MM.1S (cell line): Measurements from ENCODE around the gene CHCHD3.

Source experiments
- DNase-seq: peaks from one replicate; pipeline ENCODE4 v3.0.0-alpha.2; 2015
- H2AFZ ChIP-seq: fragments of 300-600 bp; sonication (generic); 2 replicates; pipeline ENCODE4 v1.6.0; 2016; ENCODE audit warnings: antibody characterized with exemption, low read length
- H3F3A ChIP-seq: fragments of 300-600 bp; sonication (generic); 2 replicates; pipeline ENCODE4 v1.6.1; 2016; ENCODE audit warnings: mild to moderate bottlenecking, antibody characterized with exemption, low read length, moderate library complexity, mixed read lengths; ENCODE audit not compliant: insufficient read depth
- H3K27ac ChIP-seq: fragments of 300-600 bp; sonication (generic); 2 replicates; pipeline ENCODE4 v1.5.1; 2016; ENCODE audit warnings: mild to moderate bottlenecking, low read length
- H3K27me3 ChIP-seq: fragments of 300-600 bp; sonication (generic); replicated peaks from 2 replicates; pipeline ENCODE4 v1.6.0; 2016; ENCODE audit warnings: low read length; ENCODE audit not compliant: insufficient read depth
- H3K36me3 ChIP-seq: fragments of 300-600 bp; sonication (generic); replicated peaks from 2 replicates; pipeline ENCODE4 v1.6.1; 2016; ENCODE audit warnings: mild to moderate bottlenecking, low read length, mixed read lengths; ENCODE audit not compliant: insufficient read depth
- H3K4me1 ChIP-seq: fragments of 300-600 bp; sonication (generic); 2 replicates; pipeline ENCODE4 v1.6.1; 2016; ENCODE audit warnings: low read length, mixed read lengths
- H3K4me2 ChIP-seq: fragments of 300-600 bp; sonication (generic); 2 replicates; pipeline ENCODE4 v1.6.0; 2016; ENCODE audit warnings: low read depth, low read length
- H3K4me3 ChIP-seq: fragments of 300-600 bp; sonication (generic); 2 replicates; pipeline ENCODE4 v1.5.1; 2016; ENCODE audit warnings: low read length, mixed read lengths
- H3K79me2 ChIP-seq: fragments of 300-600 bp; sonication (generic); 2 replicates; pipeline ENCODE4 v1.6.1; 2016; ENCODE audit warnings: mixed run types, low read length, mixed read lengths
- H3K9ac ChIP-seq: fragments of 300-600 bp; sonication (generic); 2 replicates; pipeline ENCODE4 v1.6.1; 2016; ENCODE audit warnings: low read length, mixed read lengths
- H3K9me2 ChIP-seq: fragments of 300-600 bp; sonication (generic); replicated peaks from 2 replicates; pipeline ENCODE4 v1.6.1; 2016; ENCODE audit warnings: mild to moderate bottlenecking, low read length, mixed read lengths; ENCODE audit not compliant: insufficient read depth
- H3K9me3 ChIP-seq: fragments of 300-600 bp; sonication (generic); replicated peaks from 2 replicates; pipeline ENCODE4 v1.6.1; 2016; ENCODE audit warnings: mild to moderate bottlenecking, low read length, mixed read lengths; ENCODE audit not compliant: insufficient read depth
- H4K20me1 ChIP-seq: fragments of 300-600 bp; sonication (generic); 2 replicates; pipeline ENCODE4 v1.6.1; 2016; ENCODE audit warnings: mild to moderate bottlenecking, low read length, moderate library complexity, mixed read lengths; ENCODE audit not compliant: insufficient read depth
- CTCF ChIP-seq: fragments of 300-600 bp; sonication (generic); IDR thresholded peaks from 2 replicates; pipeline ENCODE4 v1.5.1; 2016; ENCODE audit warnings: antibody characterized with exemption, low read length, mixed read lengths
- EZH2 ChIP-seq: fragments of 300-600 bp; sonication (generic); optimal IDR thresholded peaks from 2 replicates; pipeline ENCODE3; 2017; ENCODE audit warnings: low read depth, mild to moderate bottlenecking, antibody characterized with exemption, low read length, mixed read lengths
- EZH2phosphoT487 ChIP-seq: fragments of 300-600 bp; sonication (generic); IDR thresholded peaks from 2 replicates; pipeline ENCODE4 v1.6.1; 2018; ENCODE audit warnings: antibody characterized with exemption, low read length

The CHCHD3 gene

GRCh38 chr7:132877573-132877972, 204.3 kb downstream of the CHCHD3 start:
- Histone ChIP-seq H3K79me2 (peaks cover 16% of the 10 kb centered on the region; the same call in 1 of the 2 replicates), H3K36me3 (no peaks in the 10 kb centered on the region), H3K9ac (no peak overlapping the region), H3K27me3 (no peaks in the 10 kb centered on the region), H3K9me2 (no peaks in the 10 kb centered on the region), H3F3A (no peaks in the 10 kb centered on the region), H3K9me3 (no peaks in the 10 kb centered on the region), H3K4me3 (no peak overlapping the region), H2AFZ (no peak overlapping the region), H3K4me1 (no peaks in the 10 kb centered on the region), H4K20me1 (no peaks in the 10 kb centered on the region), H3K27ac (no peak overlapping the region), H3K4me2 (no peak overlapping the region)
- TF ChIP-seq CTCF (no peak), EZH2 (no peak), EZH2phosphoT487 (no peak)
- no peak for DNase-seq

- no peak overlapping the region for H3K4me2 ChIP-seq
- no peaks in the 10 kb centered on the region for H3K27me3 ChIP-seq
- H3K9me2 ChIP-seq = no peaks in the 10 kb centered on the region
- no peak for TF ChIP-seq CTCF
- no peak for TF ChIP-seq EZH2phosphoT487
- no peaks in the 10 kb centered on the region for H4K20me1 ChIP-seq
- H3K36me3 ChIP-seq = no peaks in the 10 kb centered on the region
- H3K9me3 ChIP-seq = no peaks in the 10 kb centered on the region
- H3K4me1 ChIP-seq = no peaks in the 10 kb centered on the region
- DNase-seq = no peak
- H3K79me2 ChIP-seq = peaks cover 16% of the 10 kb centered on the region; the same call in 1 of the 2 replicates
- H3K9ac ChIP-seq = no peak overlapping the region
- H3F3A ChIP-seq = no peaks in the 10 kb centered on the region
- no peak overlapping the region for H3K4me3 ChIP-seq
- H2AFZ ChIP-seq = no peak overlapping the region
- no peak overlapping the region for H3K27ac ChIP-seq
Observed at GRCh38 chr7:132876576-132876975, 205.3 kb downstream of the CHCHD3 start.

- H2AFZ ChIP-seq = no peak overlapping the region
- no peak overlapping the region for H3K9ac ChIP-seq
- no peaks in the 10 kb centered on the region for H3F3A ChIP-seq
- no peaks in the 10 kb centered on the region for H3K27me3 ChIP-seq
- TF ChIP-seq EZH2phosphoT487 (no peak), EZH2 (no peak), CTCF (no peak)
- H3K79me2 ChIP-seq = 0 out of 2 replicates have a peak, but pooled peaks cover 10% of the 10 kb centered on the region
- no peaks in the 10 kb centered on the region for H3K9me2 ChIP-seq
- no peak overlapping the region for H3K27ac ChIP-seq
- no peaks in the 10 kb centered on the region for H3K36me3 ChIP-seq
- no peaks in the 10 kb centered on the region for H3K9me3 ChIP-seq
- H3K4me2 ChIP-seq = no peak overlapping the region
- H3K4me3 ChIP-seq = no peak overlapping the region
- no peaks in the 10 kb centered on the region for H3K4me1 ChIP-seq
- no peak for DNase-seq
- H4K20me1 ChIP-seq = no peaks in the 10 kb centered on the region
Observed at GRCh38 chr7:132872034-132872433, 209.9 kb downstream of the CHCHD3 start.
